GM03348 (cell line): ENCODE data around the gene RFTN2.
"Not testable (repeated sequence)": the region's sequence is repeated elsewhere in the genome, so short reads cannot be mapped to it uniquely, and the experiment has no call there.

Source experiments
- DNase-seq: peaks from one replicate; pipeline ENCODE4 v3.0.0; 2012; ENCODE audit warnings: low spot score

RFTN2 gene

DNA sequence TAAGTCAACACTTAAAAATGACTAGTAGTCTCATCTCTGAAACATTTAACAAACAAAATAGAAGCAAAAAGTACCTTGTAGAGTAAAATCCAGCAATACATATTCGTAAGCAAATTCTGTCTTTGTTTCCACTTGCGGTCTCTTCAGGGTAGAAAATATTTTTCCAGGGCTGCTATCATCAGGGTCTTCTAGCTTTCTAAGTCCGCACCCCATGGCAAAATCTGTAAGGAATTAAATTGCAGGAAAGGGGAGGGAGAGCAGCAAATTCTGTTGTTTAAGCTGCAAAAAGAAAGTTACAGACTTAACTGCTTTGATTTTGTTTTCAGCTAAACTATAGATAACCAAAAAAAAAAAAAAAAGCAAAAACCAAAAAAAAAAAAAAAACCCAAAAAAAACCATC is at the start of gene RFTN2:
TSS of gene RFTN2 (minus strand) at position 342 of the 400 bp plus-strand sequence. CDS start at position 213, 129 bp downstream.
- DNase-seq: no peak

DNA sequence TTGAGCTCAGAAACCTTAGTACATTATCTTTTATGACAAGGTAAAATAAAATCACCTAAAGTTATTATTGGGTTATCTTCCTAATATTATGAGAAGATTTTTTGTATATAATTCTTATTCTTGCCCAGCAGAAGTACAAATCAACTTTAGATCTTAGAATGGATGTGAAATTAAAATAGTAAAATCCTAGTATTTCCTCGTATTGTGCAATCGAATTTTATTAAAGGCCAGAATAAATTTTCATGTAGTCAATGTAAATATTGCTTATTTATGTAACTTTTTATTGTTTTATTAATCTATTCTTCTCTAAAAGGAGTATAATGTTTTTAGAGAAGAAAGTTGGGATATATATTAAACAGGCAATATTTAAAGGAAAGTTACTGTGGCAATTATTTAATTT is 42.5 kb upstream of the RFTN2 start:
- DNase-seq: no peak

DNA sequence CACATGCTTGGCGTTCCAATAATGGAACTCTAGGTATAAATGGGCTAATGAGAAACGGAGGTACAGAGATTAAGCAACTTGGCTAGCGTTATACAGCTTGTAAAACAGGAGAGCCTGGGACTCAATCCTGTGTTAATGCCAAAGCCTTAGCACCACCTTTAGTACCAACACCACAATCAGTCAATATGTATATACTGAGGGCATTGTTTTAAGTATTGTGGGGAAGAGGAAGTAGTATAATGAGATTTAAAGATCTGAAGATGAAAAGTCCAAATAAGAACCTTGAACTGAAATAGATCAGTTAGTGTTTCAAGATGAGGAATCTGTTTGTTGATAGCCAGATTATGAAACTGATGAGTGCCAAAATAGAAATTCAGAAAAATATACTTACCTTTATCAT is 37.9 kb upstream of the RFTN2 start:
- no peak for DNase-seq

- DNase-seq: no peak
Measured at GRCh38 chr2:197711578-197711977, 36.2 kb upstream of the RFTN2 start.

DNA sequence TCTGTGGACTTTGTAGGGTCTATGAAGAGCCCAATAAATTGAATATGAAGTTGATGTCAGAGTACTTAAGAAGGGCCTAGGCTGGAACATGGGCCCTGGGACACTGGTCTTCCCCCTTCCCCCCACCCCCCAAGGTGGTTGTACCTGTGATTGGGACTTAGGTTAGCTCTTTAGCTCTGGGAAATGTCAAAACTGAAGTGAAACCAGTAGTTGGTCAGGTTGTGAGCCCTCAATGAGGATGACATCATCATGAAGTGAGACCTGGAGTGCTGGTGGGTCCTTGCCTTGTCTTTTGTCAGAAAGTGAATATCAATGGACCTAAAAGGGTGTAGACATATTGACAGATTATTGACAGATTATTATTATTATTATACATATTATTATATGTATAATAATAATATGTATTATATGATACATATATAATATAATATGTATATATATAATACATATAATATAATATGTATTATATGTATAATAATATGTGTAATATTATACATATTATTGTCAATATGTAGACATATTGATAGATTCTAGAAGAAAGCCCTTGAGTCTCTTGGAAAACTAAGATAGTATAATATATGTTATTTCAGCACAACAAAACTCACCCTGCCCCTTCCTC is 35.1 kb upstream of the RFTN2 start:
- DNase-seq: no peak

DNA sequence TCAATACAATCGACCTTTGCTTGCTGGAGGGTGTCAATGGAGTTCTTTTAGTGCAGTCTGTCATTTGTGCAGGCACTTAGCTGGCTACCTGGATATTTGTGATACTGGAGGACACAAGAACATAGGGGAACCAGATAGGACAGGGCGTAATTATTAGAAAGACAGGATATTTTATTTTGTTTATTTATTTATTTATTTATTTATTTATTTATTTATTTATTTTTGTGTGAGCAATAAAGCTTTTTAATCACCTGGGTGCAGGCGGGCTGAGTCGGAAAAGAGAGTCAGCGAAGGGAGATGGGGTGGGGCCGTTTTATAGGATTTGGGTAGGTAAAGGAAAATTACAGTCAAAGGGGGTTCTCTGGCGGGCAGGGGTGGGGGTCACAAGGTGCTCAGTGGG is 33.8 kb upstream of the RFTN2 start:
- not testable (repeated sequence) for DNase-seq

- peak; percentile 52 for DNase-seq
Measured at GRCh38 chr2:197708331-197708730, 32.9 kb upstream of the RFTN2 start.

GRCh38 chr2:197707316-197708213 is 32.2 kb upstream of the RFTN2 start:
- peak; percentile 41 for DNase-seq

GRCh38 chr2:197706839-197707207 is 31.4 kb upstream of the RFTN2 start:
- DNase-seq: no peak

GRCh38 chr2:197705912-197706838 is 30.8 kb upstream of the RFTN2 start:
- peak; percentile 24 for DNase-seq

- DNase-seq: peak; percentile 98
Measured at GRCh38 chr2:197705121-197705911, 29.9 kb upstream of the RFTN2 start, which contains the start of gene MARS2. TSS of gene MARS2 (plus strand) at chr2:197705369. CDS start at chr2:197705406, 37 bp downstream.

DNA sequence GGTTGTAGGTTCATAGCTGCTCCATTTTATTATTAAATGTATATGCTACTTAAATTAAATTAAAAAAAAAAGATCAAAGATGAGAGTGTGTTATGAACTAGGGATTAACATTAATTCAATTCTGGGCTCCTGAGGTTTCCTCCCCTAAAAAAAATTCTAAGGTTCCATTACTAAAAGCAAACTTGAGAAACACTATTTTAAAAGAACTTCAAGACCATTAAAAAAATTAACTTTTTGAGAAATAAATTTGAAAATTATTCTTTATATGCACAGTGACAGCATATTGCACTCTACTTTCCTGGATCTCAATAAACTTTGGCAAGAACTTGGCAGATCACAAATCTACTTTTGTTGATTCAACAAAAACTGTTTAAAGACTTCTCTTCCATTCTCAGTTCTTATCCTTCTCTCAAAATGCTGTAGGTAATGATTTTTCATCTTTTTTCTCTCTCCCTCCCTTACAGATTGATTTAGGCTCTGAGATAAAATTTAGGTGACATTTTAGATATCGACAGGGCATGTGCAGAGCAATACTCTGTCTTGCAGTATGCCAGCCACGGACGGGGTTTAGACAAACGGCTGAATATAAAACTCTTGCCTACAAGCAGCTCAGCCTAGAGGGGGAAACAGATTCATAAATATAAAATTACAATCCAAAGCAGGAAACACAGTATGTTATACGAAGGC is 29.2 kb upstream of the RFTN2 start:
- no peak for DNase-seq

DNA sequence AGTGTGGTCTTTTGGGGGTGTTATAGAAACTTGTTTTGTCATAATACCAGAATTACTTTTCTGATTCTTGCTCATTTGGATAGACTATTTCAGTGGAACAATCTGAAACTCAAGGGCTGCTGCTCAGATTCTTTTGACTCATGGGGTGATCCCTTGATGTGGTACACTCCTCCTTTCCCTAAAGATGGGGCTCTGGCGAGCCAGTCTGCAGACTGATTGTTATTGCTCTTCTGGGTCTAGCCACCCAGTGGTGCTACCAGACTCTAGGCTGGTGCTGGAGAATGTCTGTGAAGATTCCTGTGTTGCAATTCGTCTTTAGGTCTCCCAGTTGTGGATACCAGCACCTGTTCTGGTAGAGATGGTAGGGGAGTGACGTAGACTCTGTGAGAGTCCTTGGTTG is 25.6 kb upstream of the RFTN2 start:
- DNase-seq: no peak

- DNase-seq: not testable (repeated sequence)
Measured at GRCh38 chr2:197699724-197700123, 24.3 kb upstream of the RFTN2 start.

DNA sequence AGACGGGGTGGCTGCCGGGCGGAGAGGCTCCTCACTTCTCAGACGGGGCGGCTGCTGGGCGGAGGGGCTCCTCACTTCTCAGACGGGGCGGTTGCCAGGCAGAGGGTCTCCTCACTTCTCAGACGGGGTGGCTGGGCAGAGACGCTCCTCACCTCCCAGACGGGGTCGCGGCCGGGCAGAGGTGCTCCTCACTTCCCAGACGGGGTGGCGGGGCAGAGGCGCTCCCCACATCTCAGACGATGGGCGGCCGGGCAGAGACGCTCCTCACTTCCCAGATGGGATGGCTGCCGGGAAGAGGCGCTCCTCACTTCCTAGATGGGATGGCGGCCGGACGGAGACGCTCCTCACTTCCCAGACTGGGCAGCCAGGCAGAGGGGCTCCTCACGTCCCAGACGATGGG is 21.2 kb upstream of the RFTN2 start:
- DNase-seq: not testable (repeated sequence)

GRCh38 chr2:197695971-197696370 is 20.6 kb upstream of the RFTN2 start:
- DNase-seq: not testable (repeated sequence)

DNA sequence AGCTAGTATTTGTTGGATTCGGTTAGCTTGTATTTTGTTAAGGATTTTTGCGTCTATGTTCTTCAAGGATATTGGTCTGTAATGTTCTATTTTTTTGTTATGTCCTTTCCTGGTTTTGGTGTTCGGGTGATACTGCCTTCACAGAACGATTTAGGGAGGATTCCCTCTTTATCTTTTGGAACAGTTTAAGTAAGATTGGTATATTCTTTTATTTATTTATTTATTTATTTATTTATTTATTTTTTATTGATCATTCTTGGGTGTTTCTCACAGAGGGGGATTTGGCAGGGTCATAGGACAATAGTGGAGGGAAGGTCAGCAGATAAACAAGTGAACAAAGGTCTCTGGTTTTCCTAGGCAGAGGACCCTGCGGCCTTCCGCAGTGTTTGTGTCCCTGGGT is 19.8 kb upstream of the RFTN2 start:
- DNase-seq: not testable (repeated sequence)

DNA sequence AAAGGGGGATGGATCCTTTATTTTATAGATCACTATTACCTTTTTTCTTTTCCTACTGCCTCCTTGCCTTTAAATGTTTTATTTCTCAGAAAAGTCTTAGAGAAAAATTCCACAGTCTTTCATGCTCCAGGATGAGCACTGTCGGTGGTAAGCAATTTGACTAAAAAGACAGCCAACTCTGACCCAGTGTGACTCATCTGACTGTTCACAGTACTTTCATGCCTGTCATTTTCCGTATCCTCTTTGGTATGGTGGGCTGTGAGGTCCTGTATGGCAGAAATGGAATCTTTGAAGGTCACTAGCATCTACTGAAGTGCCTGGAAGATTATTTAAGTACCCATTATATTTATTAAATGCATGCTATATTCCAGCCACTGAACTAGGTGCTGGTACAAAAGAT is 2.1 kb upstream of the RFTN2 start:
- peak; percentile 50 for DNase-seq

DNA sequence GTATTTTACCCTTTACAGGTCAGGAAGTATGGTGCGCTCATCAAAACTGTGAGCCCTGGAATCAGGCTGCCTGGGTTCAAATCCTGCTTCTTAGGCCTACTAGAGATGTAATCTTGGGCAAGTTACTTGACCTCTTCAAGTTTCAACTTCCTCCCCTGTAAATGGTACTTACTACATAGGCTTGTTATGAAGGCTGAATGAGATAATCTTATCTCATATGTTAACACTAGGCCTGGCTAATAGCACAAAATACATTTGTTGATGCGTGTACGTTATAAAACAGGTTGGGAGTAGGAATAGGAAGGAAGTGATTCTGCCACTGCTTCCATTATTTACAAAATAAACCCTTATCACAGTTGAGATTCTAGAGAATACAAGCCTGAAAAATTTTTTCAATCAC is 1.7 kb upstream of the RFTN2 start:
- DNase-seq: no peak

- peak; percentile 50 for DNase-seq
Measured at GRCh38 chr2:197675711-197676188, 363 bp upstream of the RFTN2 start.

DNA sequence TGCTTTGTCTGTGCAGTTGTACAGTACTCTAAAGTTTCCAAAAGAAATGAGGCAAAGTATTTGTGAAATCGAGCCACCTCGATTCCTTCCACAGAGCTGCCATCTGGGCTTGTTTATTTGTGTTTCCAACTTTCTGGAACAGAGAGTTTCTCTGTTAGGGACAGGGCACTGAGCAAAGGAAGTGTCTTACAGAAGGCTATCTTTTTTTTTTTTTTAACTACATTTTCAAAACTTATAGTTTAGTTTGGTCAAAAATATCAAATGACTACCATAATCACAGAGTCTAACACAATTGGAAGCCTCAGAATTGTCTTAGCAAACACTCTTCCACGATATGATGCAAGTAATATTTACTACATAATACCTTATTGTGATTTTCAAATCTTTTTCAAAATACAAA is 796 bp downstream of the RFTN2 start:
- DNase-seq: peak; percentile 16
